OCI-LY1 (cell line): ENCODE data around the gene LUZP1.

Experiments
- CTCF ChIP-seq: fragments of 200-600 bp; sonication (generic), shearing (Covaris generic); IDR thresholded peaks from 2 replicates; pipeline ENCODE4 v1.5.1; 2017; ENCODE audit warnings: mild to moderate bottlenecking, antibody characterized with exemption, low read length, moderate library complexity, mixed read lengths
- EZH2 ChIP-seq: fragments of 200-600 bp; sonication (generic), shearing (Covaris generic); IDR thresholded peaks from 2 replicates; pipeline ENCODE4 v1.8.0; 2017; ENCODE audit warnings: borderline replicate concordance, mixed run types, mild to moderate bottlenecking, antibody characterized with exemption, low read length, moderate library complexity, mixed read lengths

- no peak for TF ChIP-seq CTCF
- no peak for TF ChIP-seq EZH2
These were observed 11.2 kb upstream of the LUZP1 start for GRCh38 chr1:23179862-23180261.
